Hypothalamus (tissue), 51 donors: ENCODE results near the gene CTNNA2.

Source experiments
- DNase-seq, 51 donors: peaks; one replicate each; lab custom pipeline; 2025; lab: John Stamatoyannopoulos, UW

The CTNNA2 gene

GRCh38 chr2:79966882-79967281, 454.0 kb downstream of the CTNNA2 start:
- no peak for DNase-seq

- no peak for DNase-seq
Observed at GRCh38 chr2:79971807-79972206, 459.0 kb downstream of the CTNNA2 start.

GRCh38 chr2:79972661-79973060, 459.8 kb downstream of the CTNNA2 start:
- DNase-seq: peak in 1 of 51 donors; percentile 32

GRCh38 chr2:79975791-79976565, 463.1 kb downstream of the CTNNA2 start:
- DNase-seq: no peak

GRCh38 chr2:79977792-79978191, 464.9 kb downstream of the CTNNA2 start:
- DNase-seq: peak in 1 of 51 donors; percentile 3

GRCh38 chr2:79980116-79980515, 467.3 kb downstream of the CTNNA2 start:
- DNase-seq: no peak

GRCh38 chr2:79980816-79981215, 468.0 kb downstream of the CTNNA2 start:
- peak in 2 of 51 donors; percentile 11 to 38 for DNase-seq

GRCh38 chr2:79981316-79981715, 468.5 kb downstream of the CTNNA2 start:
- DNase-seq: peak in 1 of 51 donors; percentile 35

GRCh38 chr2:79982445-79982844, 469.6 kb downstream of the CTNNA2 start:
- peak in 26 of 51 donors; percentile 1 to 65 (median 30) for DNase-seq

GRCh38 chr2:79984476-79984875, 471.6 kb downstream of the CTNNA2 start:
- DNase-seq: no peak

GRCh38 chr2:79985145-79985544, 472.3 kb downstream of the CTNNA2 start:
- DNase-seq: no peak

GRCh38 chr2:79985571-79985970, 472.7 kb downstream of the CTNNA2 start:
- DNase-seq: no peak

GRCh38 chr2:79993144-79993543, 480.3 kb downstream of the CTNNA2 start:
- no peak for DNase-seq

- no peak for DNase-seq
Observed at GRCh38 chr2:79994161-79994560, 481.3 kb downstream of the CTNNA2 start.

- peak in 1 of 51 donors; percentile 19 for DNase-seq
Observed at GRCh38 chr2:79994965-79995364, 482.1 kb downstream of the CTNNA2 start.

- no peak for DNase-seq
Observed at GRCh38 chr2:79996709-79997108, 483.9 kb downstream of the CTNNA2 start.

- no peak for DNase-seq
Observed at GRCh38 chr2:80001701-80002101, 488.9 kb downstream of the CTNNA2 start.

- no peak for DNase-seq
Observed at GRCh38 chr2:80002112-80002511, 489.3 kb downstream of the CTNNA2 start.

- no peak for DNase-seq
Observed at GRCh38 chr2:80002568-80003157, 489.8 kb downstream of the CTNNA2 start.

- no peak for DNase-seq
Observed at GRCh38 chr2:80007777-80008503, 495.1 kb downstream of the CTNNA2 start.

- DNase-seq: no peak
Observed at GRCh38 chr2:80008596-80008995, 495.7 kb downstream of the CTNNA2 start.

- DNase-seq: no peak
Observed at GRCh38 chr2:80009211-80009610, 496.4 kb downstream of the CTNNA2 start.
